Measurements from ENCODE around the gene ADCYAP1R1. TPM values are rescaled to one million over a fixed set of nuclear protein-coding genes. Genes with fewer than 3 reads are reported as not detected.

The ADCYAP1R1 gene
- total and polyA plus RNA-seq, 7 donors: 0.60 to 35.7 (median 18.2) TPM; not detected in 1

DNA sequence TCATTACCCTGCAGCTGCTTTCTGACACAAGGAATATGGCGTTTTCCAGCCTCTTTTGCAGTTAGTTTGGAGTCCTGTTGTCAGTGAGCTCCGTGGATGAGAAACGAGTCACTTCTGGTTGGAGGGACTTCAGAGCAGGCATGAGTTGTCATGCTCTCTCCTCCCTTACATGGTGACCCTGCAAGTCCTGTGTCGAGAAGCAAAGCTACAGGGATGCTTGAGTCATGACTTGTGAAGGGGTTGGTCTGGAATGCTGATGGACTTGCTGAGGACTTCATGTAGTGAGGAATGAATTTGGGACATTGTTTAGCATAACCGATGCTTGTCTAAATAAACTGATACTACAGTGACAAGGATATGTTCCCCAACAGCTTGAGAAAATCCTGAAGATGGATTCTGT, 108.8 kb downstream of the ADCYAP1R1 start:
- Histone ChIP-seq H3K4me3 (no peak overlapping the region), H3K36me3 (no peaks in the 10 kb centered on the region), H3K4me1 (no peaks in the 10 kb centered on the region), H3K9me3 (no peaks in the 10 kb centered on the region), H3K27me3 (no peaks in the 10 kb centered on the region), H3K27ac (no peak overlapping the region)
- WGBS, 2 donors: 57 to 72% methylated on average over 5 of the region's 5 CpGs
- TF ChIP-seq POLR2AphosphoS5 (IDR thresholded peaks at IDR 0.05) (no peak), POLR2A (IDR thresholded peaks at IDR 0.05) (no peak), EP300 (IDR thresholded peaks at IDR 0.05) (no peak)
- TF ChIP-seq, protein P1, sequence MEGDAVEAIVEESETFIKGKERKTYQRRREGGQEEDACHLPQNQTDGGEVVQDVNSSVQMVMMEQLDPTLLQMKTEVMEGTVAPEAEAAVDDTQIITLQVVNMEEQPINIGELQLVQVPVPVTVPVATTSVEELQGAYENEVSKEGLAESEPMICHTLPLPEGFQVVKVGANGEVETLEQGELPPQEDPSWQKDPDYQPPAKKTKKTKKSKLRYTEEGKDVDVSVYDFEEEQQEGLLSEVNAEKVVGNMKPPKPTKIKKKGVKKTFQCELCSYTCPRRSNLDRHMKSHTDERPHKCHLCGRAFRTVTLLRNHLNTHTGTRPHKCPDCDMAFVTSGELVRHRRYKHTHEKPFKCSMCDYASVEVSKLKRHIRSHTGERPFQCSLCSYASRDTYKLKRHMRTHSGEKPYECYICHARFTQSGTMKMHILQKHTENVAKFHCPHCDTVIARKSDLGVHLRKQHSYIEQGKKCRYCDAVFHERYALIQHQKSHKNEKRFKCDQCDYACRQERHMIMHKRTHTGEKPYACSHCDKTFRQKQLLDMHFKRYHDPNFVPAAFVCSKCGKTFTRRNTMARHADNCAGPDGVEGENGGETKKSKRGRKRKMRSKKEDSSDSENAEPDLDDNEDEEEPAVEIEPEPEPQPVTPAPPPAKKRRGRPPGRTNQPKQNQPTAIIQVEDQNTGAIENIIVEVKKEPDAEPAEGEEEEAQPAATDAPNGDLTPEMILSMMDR (IDR thresholded peaks at IDR 0.05): no peak
- intact Hi-C loops (cut with DNase I): no loop called here
- no peak for DNase-seq

Small RNA genes lying within 50 kb of the gene (small RNA-seq; reads per million reads assigned to genes)
- gene AC006466.1: 0 reads per million in 3 donors

Other genes starting within 250 kb of the ADCYAP1R1 start
- 100 to 1,000 TPM in 3 of 4 donors, 10 to 100 TPM in 1; 66.0 to 191 (median 146) TPM for gene AQP1, start 140.5 kb upstream of the ADCYAP1R1 start, total RNA-seq
- gene AQP1, start 140.5 kb upstream of the ADCYAP1R1 start, polyA plus RNA-seq: 10 to 100 TPM in 1 of 3 donors, 1 to 10 TPM in 2; 3.7 to 41.8 (median 7.8) TPM
- gene GHRHR, start 88.4 kb upstream of the ADCYAP1R1 start, total RNA-seq: not detected
- not detected for gene GHRHR, start 88.4 kb upstream of the ADCYAP1R1 start, polyA plus RNA-seq